SK-N-SH treated with all-trans-retinoic acid at 6 μM for 48 hours (cell line): ENCODE measurements around the gene COL4A2.

Experiments
- ARNTL ChIP-seq: fragments of 450-650 bp; formaldehyde crosslinking; IDR thresholded peaks from 2 replicates; pipeline ENCODE4 v1.5.0; 2020; ENCODE audit warnings: low read depth, mild to moderate bottlenecking, moderate library complexity, borderline replicate concordance
- ZNF8 ChIP-seq: fragments of 450-650 bp; formaldehyde crosslinking; IDR thresholded peaks from 2 replicates; pipeline ENCODE4 v1.5.0; 2020; ENCODE audit warnings: mild to moderate bottlenecking, moderate library complexity

DNA sequence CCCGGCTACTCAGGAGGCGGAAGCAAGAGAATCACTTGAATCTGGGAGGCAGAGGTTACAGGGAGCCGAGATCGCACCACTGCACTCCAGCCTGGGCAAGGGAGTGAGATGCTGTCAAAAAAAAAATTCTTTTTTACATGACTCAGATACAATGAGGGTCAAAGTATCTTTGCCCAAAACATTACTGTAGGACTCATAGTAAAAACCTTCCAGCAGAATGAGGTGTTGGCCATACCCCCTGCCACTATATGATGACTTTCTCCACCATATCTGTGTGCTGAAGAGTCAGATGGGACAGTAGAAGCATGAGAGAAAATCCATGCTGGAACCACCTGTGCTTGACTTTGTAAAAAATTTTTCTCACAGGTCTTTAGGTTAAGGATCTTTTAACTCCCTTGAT, 86.7 kb downstream of the COL4A2 start:
- TF ChIP-seq ZNF8 (CRISPR knock-in tag), result no peak
- TF ChIP-seq ARNTL (CRISPR knock-in tag), result no peak
